ENCODE results near the gene OR8B3.
"Not testable (repeated sequence)": the region's sequence is repeated elsewhere in the genome, so short reads cannot be mapped to it uniquely, and the experiment has no call there.

DNA sequence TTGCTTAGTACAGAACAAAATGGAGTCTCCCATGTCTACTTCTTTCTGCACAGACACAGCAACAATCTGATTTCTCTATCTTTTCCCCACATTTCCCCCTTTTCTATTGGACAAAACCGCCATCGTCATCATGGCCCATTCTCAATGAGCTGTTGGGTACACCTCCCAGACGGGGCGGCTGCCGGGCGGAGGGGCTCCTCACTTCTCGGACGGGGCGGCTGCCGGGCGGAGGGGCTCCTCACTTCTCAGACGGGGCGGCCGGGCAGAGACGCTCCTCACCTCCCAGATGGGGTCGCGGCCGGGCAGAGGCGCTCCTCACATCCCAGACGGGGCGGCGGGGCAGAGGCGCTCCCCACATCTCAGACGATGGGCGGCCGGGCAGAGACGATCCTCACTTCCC is 4.4 kb upstream of the OR8B3 start:
- TF ChIP-seq, protein P1, sequence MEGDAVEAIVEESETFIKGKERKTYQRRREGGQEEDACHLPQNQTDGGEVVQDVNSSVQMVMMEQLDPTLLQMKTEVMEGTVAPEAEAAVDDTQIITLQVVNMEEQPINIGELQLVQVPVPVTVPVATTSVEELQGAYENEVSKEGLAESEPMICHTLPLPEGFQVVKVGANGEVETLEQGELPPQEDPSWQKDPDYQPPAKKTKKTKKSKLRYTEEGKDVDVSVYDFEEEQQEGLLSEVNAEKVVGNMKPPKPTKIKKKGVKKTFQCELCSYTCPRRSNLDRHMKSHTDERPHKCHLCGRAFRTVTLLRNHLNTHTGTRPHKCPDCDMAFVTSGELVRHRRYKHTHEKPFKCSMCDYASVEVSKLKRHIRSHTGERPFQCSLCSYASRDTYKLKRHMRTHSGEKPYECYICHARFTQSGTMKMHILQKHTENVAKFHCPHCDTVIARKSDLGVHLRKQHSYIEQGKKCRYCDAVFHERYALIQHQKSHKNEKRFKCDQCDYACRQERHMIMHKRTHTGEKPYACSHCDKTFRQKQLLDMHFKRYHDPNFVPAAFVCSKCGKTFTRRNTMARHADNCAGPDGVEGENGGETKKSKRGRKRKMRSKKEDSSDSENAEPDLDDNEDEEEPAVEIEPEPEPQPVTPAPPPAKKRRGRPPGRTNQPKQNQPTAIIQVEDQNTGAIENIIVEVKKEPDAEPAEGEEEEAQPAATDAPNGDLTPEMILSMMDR (IDR thresholded peaks at IDR 0.05 in 2 of 3, conservative IDR thresholded peaks at IDR 0.05 in 1 of 3; ENCODE audit: control insufficient read depth in 2 of 3, extremely low read depth in 1 of 3, insufficient read depth in 1 of 3, low read depth in 3 of 3, low read length in 3 of 3), result not testable (repeated sequence)
- not testable (repeated sequence) for TF ChIP-seq POLR2AphosphoS5 (IDR thresholded peaks at IDR 0.05; ENCODE audit: low read length); ETV6 (conservative IDR thresholded peaks at IDR 0.05 in 1 of 2, IDR thresholded peaks at IDR 0.05 in 1 of 2; ENCODE audit: borderline replicate concordance in 1 of 2, low read depth in 1 of 2); TBL1XR1 (IDR thresholded peaks at IDR 0.05; ENCODE audit: low read depth, low read length); USF1 (IDR thresholded peaks at IDR 0.05; ENCODE audit: borderline replicate concordance, extremely low read length, insufficient read depth, low read depth, low read length); REST (IDR thresholded peaks at IDR 0.05; ENCODE audit: low read depth, low read length); SPI1 (IDR thresholded peaks at IDR 0.05; ENCODE audit: borderline replicate concordance, insufficient read depth, low read depth, low read length); SMARCA5 (IDR thresholded peaks at IDR 0.05)

Measured in GM12878 (cell line).